HG03039 (cell line): ENCODE data around the gene DSTYK.
"Not testable (repeated sequence)": the region's sequence is repeated elsewhere in the genome, so short reads cannot be mapped to it uniquely, and the experiment has no call there.

ENCODE experiments used
- ATAC-seq: cut with Tn5 transposase; IDR thresholded peaks from one replicate; pipeline ENCODE4 v1.9.1; 2021; ENCODE audit warnings: mild to moderate bottlenecking, moderate library complexity; ENCODE audit not compliant: unreplicated experiment

DSTYK gene

GRCh38 chr1:205240569-205240968 lies 29.1 kb upstream of the DSTYK start:
- no peak for ATAC-seq

GRCh38 chr1:205240118-205240517 lies 28.6 kb upstream of the DSTYK start:
- no peak for ATAC-seq

GRCh38 chr1:205239078-205239477 lies 27.6 kb upstream of the DSTYK start:
- no peak for ATAC-seq

- no peak for ATAC-seq
Measured at GRCh38 chr1:205237526-205238484, 26.3 kb upstream of the DSTYK start.

GRCh38 chr1:205236951-205237475 lies 25.5 kb upstream of the DSTYK start:
- no peak for ATAC-seq

- no peak for ATAC-seq
Measured at GRCh38 chr1:205236526-205236925, 25.0 kb upstream of the DSTYK start.

GRCh38 chr1:205235951-205236350 lies 24.4 kb upstream of the DSTYK start:
- ATAC-seq: no peak

- not testable (repeated sequence) for ATAC-seq
Measured at GRCh38 chr1:205233986-205234385, 22.5 kb upstream of the DSTYK start.

GRCh38 chr1:205232945-205233397 lies 21.5 kb upstream of the DSTYK start:
- no peak for ATAC-seq

GRCh38 chr1:205232127-205232820 lies 20.8 kb upstream of the DSTYK start:
- no peak for ATAC-seq

- no peak for ATAC-seq
Measured at GRCh38 chr1:205230982-205231381, 19.5 kb upstream of the DSTYK start.

GRCh38 chr1:205229916-205230700 lies 18.6 kb upstream of the DSTYK start:
- no peak for ATAC-seq

- no peak for ATAC-seq
Measured at GRCh38 chr1:205229399-205229871, 17.9 kb upstream of the DSTYK start.

- peak; percentile 6 for ATAC-seq
Measured at GRCh38 chr1:205228093-205228521, 16.6 kb upstream of the DSTYK start.

GRCh38 chr1:205227584-205228013 lies 16.1 kb upstream of the DSTYK start, which contains the start of gene TMCC2:
TMCC2 (plus strand) TSS chr1:205227946; CDS start chr1:205228565, 619 bp downstream.
- peak; percentile 61 for ATAC-seq

- no peak for ATAC-seq
Measured at GRCh38 chr1:205226868-205227583, 15.5 kb upstream of the DSTYK start.

- no peak for ATAC-seq
Measured at GRCh38 chr1:205225901-205226765, 14.6 kb upstream of the DSTYK start.

- no peak for ATAC-seq
Measured at GRCh38 chr1:205224736-205225135, 13.2 kb upstream of the DSTYK start.

- no peak for ATAC-seq
Measured at GRCh38 chr1:205220421-205220820, 8.9 kb upstream of the DSTYK start.
